Sigmoid colon (tissue), 7 donors: ENCODE results near the gene CPNE4. TPM values are rescaled to one million over a fixed set of nuclear protein-coding genes. Genes with fewer than 3 reads are reported as not detected.

ENCODE experiments used
- DNase-seq: peaks from one replicate; pipeline ENCODE4 v3.0.0-alpha.2; 2019
- H3K27ac ChIP-seq, 4 donors: fragments of 200-600 bp; sonication (generic); one replicate each; pipeline ENCODE4 v1.5.1; 2016 to 2019; ENCODE audit warnings: mild to moderate bottlenecking in 1 of 4
- H3K27me3 ChIP-seq, 3 donors: fragments of 200-600 bp; sonication (generic); one replicate each; pipeline ENCODE4 v1.5.1; 2019; ENCODE audit warnings: mild to moderate bottlenecking in 1 of 3
- H3K36me3 ChIP-seq, 4 donors: fragments of 200-600 bp; sonication (generic); one replicate each; pipeline ENCODE4 v1.5.1; 2016 to 2019
- H3K4me1 ChIP-seq, 4 donors: fragments of 200-600 bp; sonication (generic); one replicate each; pipeline ENCODE4 v1.5.1; 2017 to 2019
- H3K4me3 ChIP-seq, 4 donors: fragments of 200-600 bp; sonication (generic); one replicate each; pipeline ENCODE4 v1.5.1; 2017 to 2019; ENCODE audit warnings: mild to moderate bottlenecking in 2 of 4, moderate library complexity in 1 of 4
- H3K9me3 ChIP-seq, 4 donors: fragments of 200-600 bp in 3 of 4; sonication (generic) in 3 of 4; one replicate each; pipeline versions ENCODE4 v1.5.1 to v1.6.1; 2013 to 2019
- CTCF ChIP-seq, 4 experiments: fragments of 450-650 bp in 3 of 4; fragments of 200-600 bp in 1 of 4; IDR thresholded peaks; one replicate each; pipeline ENCODE4 v1.5.1; 2016 to 2019; ENCODE audit warnings: antibody characterized with exemption in 4 of 4, mild to moderate bottlenecking in 3 of 4, moderate library complexity in 2 of 4
- EP300 ChIP-seq, 4 donors: sonication (generic); formaldehyde crosslinking; IDR thresholded peaks; one replicate each; pipeline ENCODE4 v1.6.1; 2017; ENCODE audit warnings: antibody characterized with exemption in 4 of 4
- POLR2A ChIP-seq, 2 donors: fragments of 450-650 bp; IDR thresholded peaks; one replicate each; pipeline ENCODE4 v1.6.1; 2016; ENCODE audit warnings: antibody characterized with exemption in 2 of 2, mild to moderate bottlenecking in 2 of 2, moderate library complexity in 2 of 2
- POLR2AphosphoS5 ChIP-seq, 4 donors: sonication (generic); formaldehyde crosslinking; IDR thresholded peaks; one replicate each; pipeline ENCODE4 v1.6.1; 2017; ENCODE audit warnings: antibody characterized with exemption in 4 of 4
- WGBS, 2 donors: extraction: QIAGEN DNeasy Blood & Tissue Kit; methylation state at CpG; one replicate each; pipeline ENCODE4 v1.1.7; 2013; 5-methylcytosine and 5-hydroxymethylcytosine counted together
- intact Hi-C: fragments of 100-400 bp; cut with DNase I; formaldehyde crosslinking; loops from one replicate; pipeline ENCODE4 v1.15.1; 2023
- polyA plus RNA-seq, 3 donors: library from polyadenylated mRNA; stranded (reverse); fragments of 200-250 nt; gene quantifications; one replicate each; pipeline ENCODE4 v1.2.3, GENCODE V29; 2013
- total RNA-seq, 4 donors: library from RNA; depleted of rRNA; stranded (reverse); fragments of >200 nt; gene quantifications; one replicate each; pipeline ENCODE4 v1.1.0, GENCODE V29; 2016
- donor health status: healthy with polysubstance abuse.
- donor health status: Bipolar disorder and iron deficiency.
- donor health status: healthy.

Gene CPNE4
- total and polyA plus RNA-seq, 7 donors: 0.23 to 1.1 (median 0.54) TPM; not detected in 2

- TF ChIP-seq CTCF (IDR thresholded peaks at IDR 0.05) (no peak), EP300 (IDR thresholded peaks at IDR 0.05) (no peak), POLR2A (IDR thresholded peaks at IDR 0.05) (no peak), POLR2AphosphoS5 (IDR thresholded peaks at IDR 0.05) (no peak)
- no peaks in the 10 kb centered on the region for H3K4me1 ChIP-seq
- intact Hi-C loops: no loop called here
- no peaks in the 10 kb centered on the region for H3K36me3 ChIP-seq
- no peaks in the 10 kb centered on the region for H3K27me3 ChIP-seq
- no peak overlapping the region for H3K27ac ChIP-seq
- H3K4me3 ChIP-seq: no peak overlapping the region
- no peak for DNase-seq
- H3K9me3 ChIP-seq: no peaks in the 10 kb centered on the region
Observed at GRCh38 chr3:131775650-131776049, 259.2 kb downstream of the CPNE4 start.

DNA sequence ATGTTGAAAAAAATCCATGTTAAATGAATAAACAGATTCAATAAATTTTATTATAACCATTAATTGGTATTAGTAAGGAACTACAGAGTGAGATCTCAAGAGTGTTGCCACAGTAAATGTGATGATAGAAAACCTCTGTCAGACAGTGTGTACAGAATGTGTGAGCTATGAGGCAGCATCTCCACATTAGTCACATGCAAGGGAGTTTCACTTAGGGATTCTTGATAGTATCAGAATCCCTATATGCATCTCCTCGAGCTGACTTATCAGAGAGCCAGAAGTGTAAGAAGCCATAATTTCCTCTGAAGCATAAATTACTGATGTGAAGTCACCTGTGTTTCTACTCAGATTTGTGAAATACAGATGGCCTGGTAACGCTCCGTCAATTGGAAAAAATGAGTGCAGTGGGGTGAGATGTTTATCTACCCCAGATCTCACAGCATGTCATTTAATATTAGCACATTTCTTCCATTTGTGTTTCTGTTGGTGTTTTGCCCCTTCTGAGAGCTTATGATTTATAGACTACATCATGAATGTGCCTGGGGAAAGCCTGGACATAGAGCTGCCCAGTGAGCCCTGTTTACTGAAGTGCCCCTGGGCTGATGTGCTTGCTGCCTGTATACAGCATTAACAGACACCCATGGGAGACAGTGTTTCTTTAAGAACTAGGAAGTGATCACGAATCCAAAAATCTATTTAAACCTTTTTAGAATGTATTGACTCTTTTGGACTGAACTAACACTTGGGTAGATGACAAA is 262.4 kb downstream of the CPNE4 start:
- 61 to 76% methylated on average over 4 of the region's 4 CpGs for WGBS, 2 donors
- Histone ChIP-seq H3K9me3 (no peaks in the 10 kb centered on the region), H3K27ac (no peak overlapping the region), H3K4me1 (no peaks in the 10 kb centered on the region), H3K36me3 (no peaks in the 10 kb centered on the region), H3K4me3 (no peak overlapping the region), H3K27me3 (no peaks in the 10 kb centered on the region)
- no peak for TF ChIP-seq EP300 (IDR thresholded peaks at IDR 0.05)
- TF ChIP-seq POLR2AphosphoS5 (IDR thresholded peaks at IDR 0.05): no peak
- no peak for TF ChIP-seq CTCF (IDR thresholded peaks at IDR 0.05)
- intact Hi-C loops: no loop called here
- no peak for DNase-seq

DNA sequence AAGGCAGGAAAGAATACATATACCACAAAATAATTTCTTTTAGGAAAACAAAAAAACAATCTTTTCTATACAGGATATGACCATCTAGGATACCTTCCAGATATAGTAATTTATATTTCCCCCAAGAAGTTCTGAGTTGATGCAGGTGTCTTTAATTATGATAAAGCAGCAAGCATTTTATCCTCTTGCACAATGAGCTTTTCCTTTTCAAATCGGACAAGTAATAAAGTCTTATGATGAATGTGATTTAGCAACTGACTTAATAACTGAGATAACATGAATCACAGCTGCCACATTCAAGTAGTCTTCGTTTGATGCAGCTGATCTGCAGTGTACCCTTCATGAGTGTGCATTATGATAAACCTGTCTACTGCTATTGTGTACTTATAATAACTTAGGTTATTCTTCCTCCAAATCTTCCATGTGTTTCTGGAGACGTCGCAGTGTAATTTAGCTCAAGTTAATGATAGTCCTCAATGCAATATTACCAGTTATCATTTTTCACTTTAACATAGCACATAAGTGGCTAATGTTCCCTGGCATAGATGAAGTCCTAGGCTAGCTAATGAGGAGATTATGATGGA is 271.7 kb downstream of the CPNE4 start:
- intact Hi-C loops: no loop called here
- H3K27ac ChIP-seq: no peak overlapping the region
- WGBS, 2 donors: 54 to 65% methylated on average over 4 of the region's 4 CpGs

DNA sequence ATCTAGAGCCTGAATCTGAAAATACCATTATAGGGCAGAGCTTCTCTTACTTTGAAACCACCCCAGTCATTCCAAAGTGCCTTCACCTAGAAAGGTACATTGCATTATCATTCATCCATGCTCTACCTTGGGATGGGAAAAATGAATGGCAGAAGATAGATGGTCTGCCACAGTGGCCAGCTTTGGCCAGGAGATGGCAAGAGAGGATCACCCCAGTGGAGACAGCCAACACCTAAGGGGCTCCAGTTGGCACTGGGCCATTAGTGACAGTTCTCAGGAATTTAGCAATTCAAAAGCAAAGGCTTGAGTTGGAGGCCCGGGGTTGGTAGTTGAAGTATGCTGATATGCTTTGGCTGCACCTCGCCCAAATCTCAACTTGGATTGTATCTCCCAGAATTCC is 278.4 kb downstream of the CPNE4 start:
- intact Hi-C loops: no loop called here
- Histone ChIP-seq H3K9me3 (no peaks in the 10 kb centered on the region), H3K4me1 (no peaks in the 10 kb centered on the region), H3K4me3 (no peak overlapping the region), H3K27ac (no peak overlapping the region), H3K27me3 (no peaks in the 10 kb centered on the region), H3K36me3 (no peaks in the 10 kb centered on the region)
- 84 to 90% methylated on average over 2 of the region's 2 CpGs for WGBS, 2 donors
- no peak for DNase-seq
- TF ChIP-seq EP300 (IDR thresholded peaks at IDR 0.05): no peak
- no peak for TF ChIP-seq POLR2A (IDR thresholded peaks at IDR 0.05)
- no peak for TF ChIP-seq CTCF (IDR thresholded peaks at IDR 0.05)
- no peak for TF ChIP-seq POLR2AphosphoS5 (IDR thresholded peaks at IDR 0.05)

More for the DNA sequence above, 271.7 kb downstream of the CPNE4 start:
- DNase-seq: no peak
- no peaks in the 10 kb centered on the region for H3K36me3 ChIP-seq
- no peaks in the 10 kb centered on the region for H3K9me3 ChIP-seq
- H3K4me3 ChIP-seq: no peak overlapping the region
- TF ChIP-seq EP300 (IDR thresholded peaks at IDR 0.05): no peak
- TF ChIP-seq POLR2A (IDR thresholded peaks at IDR 0.05): no peak
- no peak for TF ChIP-seq POLR2AphosphoS5 (IDR thresholded peaks at IDR 0.05)
- no peak for TF ChIP-seq CTCF (IDR thresholded peaks at IDR 0.05)
- H3K27me3 ChIP-seq: no peaks in the 10 kb centered on the region
- H3K4me1 ChIP-seq: no peaks in the 10 kb centered on the region
